Hepatocyte (in vitro differentiated cells): ENCODE data around the gene NAT16.

ENCODE experiments used
- EZH2phosphoT487 ChIP-seq: fragments of 200-600 bp; sonication (generic); IDR thresholded peaks from one replicate; pipeline ENCODE4 v1.6.1; 2018; ENCODE audit warnings: antibody characterized with exemption, mild to moderate bottlenecking, low read depth, moderate library complexity; ENCODE audit not compliant: unreplicated experiment, severe bottlenecking
- TF ChIP-seq, protein P1 (sequence below): fragments of 200-600 bp; sonication (generic); IDR thresholded peaks from 2 replicates; pipeline ENCODE4 v1.5.1; 2016; ENCODE audit warnings: antibody characterized with exemption, mild to moderate bottlenecking; ENCODE audit not compliant: poor library complexity

DNA sequence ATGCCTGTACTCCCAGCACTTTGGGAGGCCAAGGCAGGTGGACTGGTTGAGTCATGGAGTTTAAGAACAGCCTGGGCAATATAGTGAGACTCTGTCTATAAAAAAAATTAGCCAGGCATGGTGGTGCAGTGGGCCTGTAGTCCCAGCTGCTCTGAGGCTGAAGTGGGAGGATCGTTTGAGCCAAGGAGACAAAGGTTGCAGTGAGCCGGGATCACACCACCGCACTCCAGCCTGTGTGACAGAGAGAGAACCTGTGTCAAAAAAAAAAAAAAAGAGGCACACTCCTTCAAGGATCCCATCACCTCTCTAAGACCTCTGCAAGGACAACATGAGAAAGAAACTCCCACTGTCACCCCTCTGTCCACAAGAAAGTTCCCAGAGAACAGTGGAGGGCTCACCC is 4.4 kb downstream of the NAT16 start:
- TF ChIP-seq, protein P1, sequence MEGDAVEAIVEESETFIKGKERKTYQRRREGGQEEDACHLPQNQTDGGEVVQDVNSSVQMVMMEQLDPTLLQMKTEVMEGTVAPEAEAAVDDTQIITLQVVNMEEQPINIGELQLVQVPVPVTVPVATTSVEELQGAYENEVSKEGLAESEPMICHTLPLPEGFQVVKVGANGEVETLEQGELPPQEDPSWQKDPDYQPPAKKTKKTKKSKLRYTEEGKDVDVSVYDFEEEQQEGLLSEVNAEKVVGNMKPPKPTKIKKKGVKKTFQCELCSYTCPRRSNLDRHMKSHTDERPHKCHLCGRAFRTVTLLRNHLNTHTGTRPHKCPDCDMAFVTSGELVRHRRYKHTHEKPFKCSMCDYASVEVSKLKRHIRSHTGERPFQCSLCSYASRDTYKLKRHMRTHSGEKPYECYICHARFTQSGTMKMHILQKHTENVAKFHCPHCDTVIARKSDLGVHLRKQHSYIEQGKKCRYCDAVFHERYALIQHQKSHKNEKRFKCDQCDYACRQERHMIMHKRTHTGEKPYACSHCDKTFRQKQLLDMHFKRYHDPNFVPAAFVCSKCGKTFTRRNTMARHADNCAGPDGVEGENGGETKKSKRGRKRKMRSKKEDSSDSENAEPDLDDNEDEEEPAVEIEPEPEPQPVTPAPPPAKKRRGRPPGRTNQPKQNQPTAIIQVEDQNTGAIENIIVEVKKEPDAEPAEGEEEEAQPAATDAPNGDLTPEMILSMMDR: no peak
- TF ChIP-seq EZH2phosphoT487: no peak
